ENCODE results near the gene SOS2. TPM values are rescaled to one million over a fixed set of nuclear protein-coding genes. Genes with fewer than 3 reads are reported as not detected.

The SOS2 gene
- total RNA-seq, 6 donors from 2014 or later, result 21.3 to 47.1 (median 29.6) TPM

DNA sequence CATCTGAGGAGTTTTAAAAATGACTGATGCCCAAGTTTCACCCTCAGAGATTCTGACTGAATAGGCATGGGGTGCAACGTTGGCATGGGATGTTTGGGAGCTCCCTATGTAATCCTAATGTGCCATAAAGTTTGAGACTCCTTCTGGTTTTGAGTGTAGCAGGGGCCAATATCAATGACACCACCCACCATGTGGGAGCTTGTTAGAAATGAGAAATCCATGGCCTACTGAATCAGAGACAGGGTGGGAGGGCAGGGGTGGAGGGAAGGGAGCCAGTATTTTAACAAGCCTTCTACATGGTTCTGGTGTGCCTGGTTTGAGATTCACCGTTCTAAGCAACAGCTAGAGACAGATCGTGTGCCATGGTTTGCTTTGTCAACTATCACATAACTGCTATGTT, 161.1 kb downstream of the SOS2 start:
- H3K36me3 ChIP-seq, result no peaks in the 10 kb centered on the region
- TF ChIP-seq EP300 (IDR thresholded peaks at IDR 0.05) (no peak), POLR2A (IDR thresholded peaks at IDR 0.05) (no peak), POLR2AphosphoS5 (IDR thresholded peaks at IDR 0.05) (no peak), CTCF (IDR thresholded peaks at IDR 0.05) (no peak)
- ATAC-seq (ENCODE audit: low FRiP score in 2 of 2) (no peak), DNase-seq (no peak)
- no peak overlapping the region for H3K4me3 ChIP-seq
- no peaks in the 10 kb centered on the region for H3K27me3 ChIP-seq
- H3K4me1 ChIP-seq, result no peaks in the 10 kb centered on the region
- 87 to 94% methylated on average over 3 of the region's 3 CpGs for WGBS, 2 donors
- H3K9me3 ChIP-seq, result no peaks in the 10 kb centered on the region
- H3K27ac ChIP-seq, result no peak overlapping the region

DNA sequence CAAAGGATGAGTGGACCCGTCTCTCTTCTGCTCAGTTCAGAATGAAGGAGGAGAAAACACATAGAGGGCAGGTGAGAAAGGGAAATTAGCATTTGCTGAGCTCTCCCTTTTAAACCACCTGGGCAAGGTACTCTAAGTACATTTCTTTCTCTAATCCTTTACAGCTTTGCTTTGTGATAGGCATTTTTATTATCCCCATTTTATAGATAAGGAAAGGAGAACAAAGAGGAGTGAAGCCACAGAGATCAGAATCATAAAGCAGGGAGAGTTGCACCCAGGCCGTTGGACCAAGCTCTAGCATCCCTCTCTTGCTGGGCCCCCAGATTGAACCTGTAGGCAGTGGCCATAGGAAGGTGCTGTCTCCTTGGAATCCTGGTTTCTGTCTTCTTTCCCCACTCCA, 162.1 kb downstream of the SOS2 start:
- H3K36me3 ChIP-seq, result no peaks in the 10 kb centered on the region
- WGBS, 2 donors, result 56 to 82% methylated on average over 2 of the region's 2 CpGs
- no peak for DNase-seq
- no peak for ATAC-seq (ENCODE audit: low FRiP score in 2 of 2)
- H3K27me3 ChIP-seq, result no peaks in the 10 kb centered on the region
- H3K9me3 ChIP-seq, result no peaks in the 10 kb centered on the region
- no peak overlapping the region for H3K4me3 ChIP-seq
- H3K4me1 ChIP-seq, result peaks cover 0 to 3% (median 0%) of the 10 kb centered on the region in 4 donors
- H3K27ac ChIP-seq, result no peak overlapping the region
- TF ChIP-seq CTCF (IDR thresholded peaks at IDR 0.05) (no peak), EP300 (IDR thresholded peaks at IDR 0.05) (no peak), POLR2A (IDR thresholded peaks at IDR 0.05) (no peak), POLR2AphosphoS5 (IDR thresholded peaks at IDR 0.05) (no peak)

- H3K27me3 ChIP-seq, result no peaks in the 10 kb centered on the region
- TF ChIP-seq EP300 (IDR thresholded peaks at IDR 0.05) (no peak), POLR2A (IDR thresholded peaks at IDR 0.05) (no peak), CTCF (IDR thresholded peaks at IDR 0.05) (no peak), POLR2AphosphoS5 (IDR thresholded peaks at IDR 0.05) (no peak)
- DNase-seq, result no peak
- ATAC-seq (ENCODE audit: low FRiP score in 2 of 2), result no peak
- H3K27ac ChIP-seq, result no peak overlapping the region
- H3K9me3 ChIP-seq, result no peaks in the 10 kb centered on the region
- peaks cover 0 to 5% (median 0%) of the 10 kb centered on the region in 4 donors for H3K4me1 ChIP-seq
- WGBS, 2 donors, result 92 to 96% methylated on average over 7 of the region's 7 CpGs
- no peaks in the 10 kb centered on the region for H3K36me3 ChIP-seq
- H3K4me3 ChIP-seq, result no peak overlapping the region
Observed at GRCh38 chr14:50068496-50068895, 162.9 kb downstream of the SOS2 start.

DNA sequence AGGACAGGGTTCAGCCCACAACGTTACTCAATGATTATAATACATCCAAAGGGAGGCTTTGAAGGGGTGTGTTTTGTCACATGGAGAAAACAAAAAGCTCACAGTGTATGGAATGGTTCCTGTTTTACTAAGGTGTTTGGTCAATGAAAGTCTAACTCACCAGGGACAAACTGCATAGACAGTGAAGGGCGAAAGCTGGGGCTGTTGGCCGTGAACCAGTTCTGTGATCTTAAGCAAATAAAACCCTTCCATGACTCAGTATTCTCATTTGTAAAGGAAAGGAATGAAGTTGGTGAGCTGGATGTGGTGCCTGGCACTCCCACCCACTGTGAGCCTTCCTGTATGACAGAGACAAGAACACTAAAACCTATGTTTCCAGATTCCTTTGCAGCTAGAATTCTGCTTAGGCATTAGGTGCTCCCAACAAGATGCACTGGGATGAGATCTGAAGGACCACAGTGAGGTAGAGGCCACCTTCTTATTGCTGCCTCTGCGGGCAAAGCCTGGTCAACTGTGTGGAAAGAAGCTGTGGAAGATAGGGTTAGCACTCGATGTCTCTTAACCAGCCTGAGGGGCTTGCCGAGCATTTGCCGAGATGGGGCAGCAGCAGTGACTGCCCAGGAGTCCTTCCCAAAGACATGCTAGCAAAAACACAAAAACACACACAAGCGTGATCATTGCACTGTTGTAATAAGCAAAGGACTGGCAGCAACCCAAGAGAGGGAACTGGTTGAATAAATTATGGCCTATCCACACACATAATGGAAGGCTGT, 163.5 kb downstream of the SOS2 start:
- H3K36me3 ChIP-seq, result no peaks in the 10 kb centered on the region
- TF ChIP-seq POLR2A (IDR thresholded peaks at IDR 0.05), result no peak
- no peak for TF ChIP-seq POLR2AphosphoS5 (IDR thresholded peaks at IDR 0.05)
- no peak for TF ChIP-seq EP300 (IDR thresholded peaks at IDR 0.05)
- no peak for TF ChIP-seq CTCF (IDR thresholded peaks at IDR 0.05)
- H3K9me3 ChIP-seq, result no peaks in the 10 kb centered on the region
- 90 to 92% methylated on average over 8 of the region's 8 CpGs for WGBS, 2 donors
- H3K4me3 ChIP-seq, result no peak overlapping the region
- no peak for DNase-seq
- no peaks in the 10 kb centered on the region for H3K27me3 ChIP-seq
- peaks cover 0 to 5% (median under 1%) of the 10 kb centered on the region in 4 donors for H3K4me1 ChIP-seq
- no peak overlapping the region for H3K27ac ChIP-seq
- ATAC-seq (ENCODE audit: low FRiP score in 2 of 2), result no peak

Small RNA genes lying within 50 kb of the gene (small RNA-seq; reads per million reads assigned to genes)
- gene RF00019, result 0 reads per million in 4 donors

Other genes with a start within 250 kb of the SOS2 start
- gene VCPKMT, start 115.0 kb downstream of the SOS2 start, total RNA-seq, result 1 to 10 TPM; 3.0 to 9.9 (median 5.9) TPM
- 10 to 100 TPM in 1 of 6 donors, 1 to 10 TPM in 5; 1.1 to 10.1 (median 4.6) TPM for gene L2HGDH, start 80.7 kb upstream of the SOS2 start, total RNA-seq
- gene DMAC2L, start 80.7 kb upstream of the SOS2 start, total RNA-seq, result 10 to 100 TPM; 13.5 to 23.7 (median 21.6) TPM
- gene CDKL1, start 165.3 kb upstream of the SOS2 start, total RNA-seq, result 10 to 100 TPM; 24.6 to 44.7 (median 30.1) TPM

All from upper lobe of left lung (tissue), 6 donors.